Vagina (tissue), 2 donors: Measurements from ENCODE around the gene OSTN. TPM values are rescaled to one million over a fixed set of nuclear protein-coding genes. Genes with fewer than 3 reads are reported as not detected.

Experiments used
- DNase-seq, 2 donors: peaks; one replicate each; pipeline ENCODE4 v3.0.0-alpha.2; 2017; ENCODE audit errors: extremely low spot score in 2 of 2
- H3K27ac ChIP-seq: fragments of 200-600 bp; sonication (generic); one replicate; pipeline ENCODE4 v1.5.1; 2019
- H3K27me3 ChIP-seq: fragments of 200-600 bp; sonication (generic); one replicate; pipeline ENCODE4 v1.5.1; 2019
- H3K36me3 ChIP-seq, 2 donors: fragments of 200-600 bp; sonication (generic); one replicate each; pipeline ENCODE4 v1.5.1; 2017 to 2019
- H3K4me1 ChIP-seq: fragments of 200-600 bp; sonication (generic); one replicate; pipeline ENCODE4 v1.5.1; 2019
- H3K4me3 ChIP-seq, 2 donors: fragments of 200-600 bp; sonication (generic); 1 replicate in 1 of 2; 2 replicates in 1 of 2; pipeline ENCODE4 v1.5.1; 2016 to 2019
- H3K9me3 ChIP-seq: fragments of 200-600 bp; sonication (generic); one replicate; pipeline ENCODE4 v1.5.1; 2019
- CTCF ChIP-seq, 3 experiments: fragments of 450-650 bp in 2 of 3; fragments of 200-600 bp in 1 of 3; sonication (generic) in 1 of 3; IDR thresholded peaks; one replicate each; pipeline ENCODE4 v1.5.1; 2017 to 2019; ENCODE audit warnings: antibody characterized with exemption in 3 of 3, mild to moderate bottlenecking in 2 of 3, moderate library complexity in 2 of 3
- POLR2A ChIP-seq, 2 donors: fragments of 450-650 bp; IDR thresholded peaks; one replicate each; pipeline ENCODE4 v1.6.1; 2017; ENCODE audit warnings: antibody characterized with exemption in 2 of 2, mild to moderate bottlenecking in 2 of 2, moderate library complexity in 2 of 2
- POLR2AphosphoS5 ChIP-seq, 2 donors: sonication (generic); formaldehyde crosslinking; IDR thresholded peaks; one replicate each; pipeline ENCODE4 v1.9.0; 2017; ENCODE audit warnings: antibody characterized with exemption in 2 of 2, mild to moderate bottlenecking in 2 of 2, low read depth in 1 of 2; ENCODE audit not compliant: insufficient read depth in 1 of 2
- intact Hi-C: fragments of 100-400 bp; cut with DNase I; formaldehyde crosslinking; loops from one replicate; pipeline ENCODE4 v1.15.1; 2023
- total RNA-seq: library from RNA; depleted of rRNA; stranded (reverse); fragments of >200 nt; gene quantifications from one replicate; pipeline ENCODE4 v1.2.3, GENCODE V29; 2016

The OSTN gene
- total RNA-seq, 1 donor from 2014 or later = not detected

- TF ChIP-seq POLR2AphosphoS5 (IDR thresholded peaks at IDR 0.05; ENCODE audit: insufficient read depth in 1 of 2, low read depth in 1 of 2) (no peak), CTCF (IDR thresholded peaks at IDR 0.05) (no peak), POLR2A (IDR thresholded peaks at IDR 0.05) (no peak)
- Histone ChIP-seq H3K36me3 (no peaks in the 10 kb centered on the region), H3K9me3 (no peaks in the 10 kb centered on the region), H3K4me3 (no peak overlapping the region), H3K27ac (no peak overlapping the region), H3K4me1 (no peaks in the 10 kb centered on the region), H3K27me3 (no peaks in the 10 kb centered on the region)
- no peak for DNase-seq
- intact Hi-C loops = no loop called here
Observed at GRCh38 chr3:191246630-191247029, 47.6 kb downstream of the OSTN start.

- intact Hi-C loops = no loop called here
- H3K9me3 ChIP-seq = no peaks in the 10 kb centered on the region
- TF ChIP-seq POLR2A (IDR thresholded peaks at IDR 0.05) = no peak
- TF ChIP-seq CTCF (IDR thresholded peaks at IDR 0.05) = no peak
- TF ChIP-seq POLR2AphosphoS5 (IDR thresholded peaks at IDR 0.05; ENCODE audit: insufficient read depth in 1 of 2, low read depth in 1 of 2) = no peak
Observed at GRCh38 chr3:191253089-191253799, 54.2 kb downstream of the OSTN start.

GRCh38 chr3:191254098-191254873, 55.2 kb downstream of the OSTN start:
- H3K36me3 ChIP-seq = no peaks in the 10 kb centered on the region
- TF ChIP-seq POLR2A (IDR thresholded peaks at IDR 0.05) = no peak
- no peak for TF ChIP-seq CTCF (IDR thresholded peaks at IDR 0.05)
- no peak for TF ChIP-seq POLR2AphosphoS5 (IDR thresholded peaks at IDR 0.05; ENCODE audit: insufficient read depth in 1 of 2, low read depth in 1 of 2)
- no peaks in the 10 kb centered on the region for H3K9me3 ChIP-seq
- intact Hi-C loops = no loop called here
- no peak for DNase-seq
- no peaks in the 10 kb centered on the region for H3K4me1 ChIP-seq
- no peak overlapping the region for H3K4me3 ChIP-seq
- no peak overlapping the region for H3K27ac ChIP-seq
- H3K27me3 ChIP-seq = no peaks in the 10 kb centered on the region

More at GRCh38 chr3:191253089-191253799, 54.2 kb downstream of the OSTN start:
- Histone ChIP-seq H3K36me3 (no peaks in the 10 kb centered on the region), H3K27ac (no peak overlapping the region), H3K27me3 (no peaks in the 10 kb centered on the region), H3K4me3 (no peak overlapping the region), H3K4me1 (no peaks in the 10 kb centered on the region)
- no peak for DNase-seq

DNA sequence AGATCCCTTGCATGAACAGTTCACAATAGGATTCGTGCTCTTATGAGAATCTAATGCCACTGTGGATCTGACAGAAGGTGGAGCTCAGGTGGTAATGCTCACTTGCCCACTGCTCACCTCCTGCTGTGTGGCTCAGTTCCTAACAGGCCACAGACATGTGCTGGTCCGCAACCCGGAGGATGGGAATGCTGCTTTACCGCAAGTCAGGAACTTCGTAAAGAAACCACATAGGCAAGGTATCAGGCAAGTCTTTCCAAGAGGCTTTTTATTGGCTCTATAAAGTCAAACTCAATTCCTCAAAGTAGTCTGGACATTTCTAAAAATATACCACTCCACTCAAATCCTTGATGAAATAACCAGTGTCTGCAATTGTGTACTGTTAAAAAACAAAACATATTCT, 56.1 kb downstream of the OSTN start:
- no peak for DNase-seq
- Histone ChIP-seq H3K4me1 (no peaks in the 10 kb centered on the region), H3K27me3 (no peaks in the 10 kb centered on the region), H3K36me3 (no peaks in the 10 kb centered on the region), H3K4me3 (no peak overlapping the region), H3K9me3 (no peaks in the 10 kb centered on the region), H3K27ac (no peak overlapping the region)
- no peak for TF ChIP-seq POLR2AphosphoS5 (IDR thresholded peaks at IDR 0.05; ENCODE audit: insufficient read depth in 1 of 2, low read depth in 1 of 2)
- no peak for TF ChIP-seq CTCF (IDR thresholded peaks at IDR 0.05)
- TF ChIP-seq POLR2A (IDR thresholded peaks at IDR 0.05) = no peak
- intact Hi-C loops = no loop called here

DNA sequence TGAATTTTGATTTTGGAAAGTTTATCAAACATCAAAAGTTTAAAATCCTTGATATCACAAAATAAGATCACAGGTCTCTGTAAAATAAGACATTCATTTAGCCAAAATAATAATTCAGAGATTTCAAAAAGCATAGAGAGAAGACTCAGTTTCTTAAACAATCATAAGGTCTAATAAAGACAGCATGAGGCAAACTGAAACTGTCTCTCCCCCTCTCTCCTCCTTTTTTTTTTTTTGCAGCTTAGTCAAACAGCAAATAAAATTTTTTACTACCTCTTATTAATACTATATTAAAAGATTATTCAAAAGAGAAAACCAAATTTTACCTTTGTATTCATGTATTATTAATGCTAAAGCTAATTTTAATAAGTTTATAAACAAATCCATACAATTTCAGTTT, 57.4 kb downstream of the OSTN start:
- no peak overlapping the region for H3K27ac ChIP-seq
- no peaks in the 10 kb centered on the region for H3K9me3 ChIP-seq
- DNase-seq = no peak
- intact Hi-C loops = no loop called here
- H3K27me3 ChIP-seq = no peaks in the 10 kb centered on the region
- no peaks in the 10 kb centered on the region for H3K4me1 ChIP-seq
- H3K4me3 ChIP-seq = no peak overlapping the region
- H3K36me3 ChIP-seq = no peaks in the 10 kb centered on the region
- TF ChIP-seq POLR2AphosphoS5 (IDR thresholded peaks at IDR 0.05; ENCODE audit: insufficient read depth in 1 of 2, low read depth in 1 of 2) = no peak
- no peak for TF ChIP-seq POLR2A (IDR thresholded peaks at IDR 0.05)
